K562 (cell line): ENCODE data around the gene UBXN1. TPM values are rescaled to one million over a fixed set of nuclear protein-coding genes. Genes with fewer than 3 reads are reported as not detected.

Experiments used
- ARID4B ChIP-seq: sonication (generic); formaldehyde crosslinking; IDR thresholded peaks from 2 replicates; pipeline ENCODE4 v1.8.0; 2022; ENCODE audit warnings: mild to moderate bottlenecking, missing genetic modification reagents
- ATF1 ChIP-seq, 2 experiments: fragments of 450-650 bp in 1 of 2; IDR thresholded peaks; 2 replicates each; pipeline ENCODE4 v1.6.1; 2016; ENCODE audit warnings: missing compliant biosample characterization in 1 of 2, missing genetic modification characterization in 1 of 2
- CAMTA2 ChIP-seq: fragments of 250-450 bp; sonication (Bioruptor Pico); conservative IDR thresholded peaks from 2 replicates; pipeline ENCODE4 v1.5.1; 2022
- CCNT2 ChIP-seq: IDR thresholded peaks from 2 replicates; pipeline ENCODE4 v1.6.1; 2011; ENCODE audit warnings: borderline replicate concordance, low read depth, mild to moderate bottlenecking, moderate library complexity, mixed read lengths, low read length; ENCODE audit not compliant: insufficient read length; ENCODE audit errors: extremely low read depth
- CREB3 ChIP-seq: fragments of 450-650 bp; conservative IDR thresholded peaks from 2 replicates; pipeline ENCODE4 v1.6.1; 2016; ENCODE audit warnings: missing genetic modification characterization, low read depth, mild to moderate bottlenecking, missing compliant biosample characterization, moderate library complexity
- ETV1 ChIP-seq: fragments of 450-650 bp; conservative IDR thresholded peaks from 2 replicates; pipeline ENCODE4 v1.6.1; 2016; ENCODE audit warnings: missing genetic modification characterization, control low read depth, low read depth, missing compliant biosample characterization
- HDAC8 ChIP-seq: fragments of 450-650 bp; IDR thresholded peaks from 2 replicates; pipeline ENCODE4 v1.6.1; 2016; ENCODE audit warnings: mild to moderate bottlenecking, missing genetic modification characterization, moderate library complexity, missing compliant biosample characterization
- HEY1 ChIP-seq: fragments of 250-450 bp; sonication (Bioruptor Pico); IDR thresholded peaks from 2 replicates; pipeline ENCODE4 v1.5.0; 2020; ENCODE audit warnings: mild to moderate bottlenecking, moderate library complexity, borderline replicate concordance
- HMGXB4 ChIP-seq: sonication (generic); formaldehyde crosslinking; IDR thresholded peaks from 2 replicates; pipeline ENCODE4 v1.8.1; 2023; ENCODE audit warnings: mild to moderate bottlenecking, missing genetic modification reagents
- KDM4B ChIP-seq, 2 experiments: fragments of 450-650 bp in 1 of 2; sonication (generic) in 1 of 2; IDR thresholded peaks; 2 replicates each; pipeline ENCODE4 v1.6.1; 2016 to 2017; ENCODE audit warnings: borderline replicate concordance in 2 of 2, antibody characterized with exemption in 1 of 2, low read depth in 1 of 2, mild to moderate bottlenecking in 1 of 2
- L3MBTL2 ChIP-seq: fragments of 450-650 bp; IDR thresholded peaks from 2 replicates; pipeline ENCODE4 v1.6.1; 2016; ENCODE audit warnings: mild to moderate bottlenecking, moderate library complexity
- LCOR ChIP-seq: sonication (generic); formaldehyde crosslinking; IDR thresholded peaks from 2 replicates; pipeline ENCODE4 v1.8.0; 2022; ENCODE audit warnings: mild to moderate bottlenecking, missing genetic modification reagents
- NR2C1 ChIP-seq, 2 experiments: fragments of 450-650 bp; IDR thresholded peaks; 2 replicates each; pipeline ENCODE4 v1.6.1; 2017; ENCODE audit warnings: mild to moderate bottlenecking in 2 of 2, antibody characterized with exemption in 1 of 2, inconsistent platforms in 1 of 2, missing compliant biosample characterization in 1 of 2, missing genetic modification characterization in 1 of 2
- PHF20 ChIP-seq: fragments of 450-650 bp; IDR thresholded peaks from 2 replicates; pipeline ENCODE4 v1.6.1; 2018; ENCODE audit not compliant: partially characterized antibody
- PKNOX1 ChIP-seq: fragments of 450-650 bp; IDR thresholded peaks from 2 replicates; pipeline ENCODE4 v1.6.1; 2016
- RBM25 ChIP-seq: fragments of 200-400 bp; formaldehyde crosslinking; IDR thresholded peaks from 2 replicates; pipeline ENCODE4 v1.6.1; 2018; ENCODE audit warnings: low read length, low read depth, moderate library complexity; ENCODE audit not compliant: severe bottlenecking
- SP2 ChIP-seq: IDR thresholded peaks from 2 replicates; pipeline ENCODE4 v1.6.1; 2011; ENCODE audit warnings: mild to moderate bottlenecking, low read depth, low read length, moderate library complexity; ENCODE audit not compliant: poor library complexity, severe bottlenecking; ENCODE audit errors: extremely low read depth
- ZNF324 ChIP-seq: fragments of 250-450 bp; sonication (Bioruptor Pico); IDR thresholded peaks from 2 replicates; pipeline ENCODE4 v1.4.0; 2020; ENCODE audit warnings: mild to moderate bottlenecking
- polyA plus RNA-seq, 8 experiments: library from polyadenylated mRNA; depleted of rRNA in 4 of 8; stranded (reverse) in 5 of 8; unstranded in 3 of 8; fragments of >200 nt; fragmentation: Nextera tagmentation in 2 of 8; fragmentation: Illumina TruSeq in 1 of 8; extraction: Ambion mirVana in 2 of 8; extraction: Trizol in 1 of 8; gene quantifications; 2 replicates each; pipeline versions ENCODE4 v1.2.1 to v1.2.3, GENCODE V29; 2011 to 2014; ENCODE audit warnings: inconsistent platforms in 1 of 8, missing spikeins in 1 of 8
- total RNA-seq, 7 experiments: library from RNA; depleted of rRNA in 6 of 7; stranded (reverse); fragments of >200 nt in 6 of 7; fragmentation: Illumina TruSeq in 2 of 7; extraction: Trizol in 2 of 7; gene quantifications; 2 replicates each; pipeline versions ENCODE4 v1.2.1 to v1.2.3, GENCODE V29; 2011 to 2021; ENCODE audit warnings: low replicate concordance in 1 of 7

UBXN1 gene
- total and polyA plus RNA-seq, 9 of the 15 experiments (the other 6 are each of a cell fraction or from before 2014, with no cell fraction given) = 4.8 to 263 (median 99.7) TPM

- TF ChIP-seq ARID4B (CRISPR knock-in tag) (peak; percentile 94; the same call in 1 of the 2 replicates), ZNF324 (CRISPR knock-in tag) (peak; percentile 83), NR2C1 (IDR thresholded peaks at IDR 0.05) (no peak), NR2C1 (tag; IDR thresholded peaks at IDR 0.05) (no peak; the same call in 1 of the 2 replicates), HMGXB4 (CRISPR knock-in tag) (0 out of 2 replicates have a peak, but pooled peaks have one; percentile 76), CCNT2 (peak; percentile 93), PHF20 (peak; percentile 10), PKNOX1 (peak; percentile 43), ETV1 (tag) (peak; percentile 56), HEY1 (CRISPR knock-in tag) (0 out of 2 replicates have a peak, but pooled peaks have one; percentile 22), ATF1 (CRISPR knock-in tag; IDR thresholded peaks at IDR 0.05) (no peak), ATF1 (tag; IDR thresholded peaks at IDR 0.05) (peak; percentile 72), RBM25 (peak; percentile 61), HDAC8 (tag) (peak; percentile 61; the same call in 1 of the 2 replicates), KDM4B (IDR thresholded peaks at IDR 0.05; ENCODE audit: borderline replicate concordance in 2 of 2, low read depth in 1 of 2) (peak in 1 of 2 experiments; percentile 75; a peak in 1 of 4 replicates), CAMTA2 (CRISPR knock-in tag) (0 out of 2 replicates have a peak, but pooled peaks have one; percentile 84), CREB3 (tag) (no peak), LCOR (peak; percentile 47), SP2 (no peak), L3MBTL2 (peak; percentile 99)
These were observed 48.4 kb upstream of the UBXN1 start, which contains the start of gene HNRNPUL2 (continued) for GRCh38 chr11:62727165-62727871.
